B cell (primary cell): Measurements from ENCODE around the gene HTR2B. TPM values are rescaled to one million over a fixed set of nuclear protein-coding genes. Genes with fewer than 3 reads are reported as not detected.

ENCODE experiments used
- ATAC-seq: fragments of 200-7000 bp; cut with Tn5 transposase; one replicate; pipeline ENCODE4 v1.10.0; 2021; ENCODE audit warnings: low read depth, mild to moderate bottlenecking, moderate number of reproducible peaks, moderate library complexity
- CTCF ChIA-PET: fragments of 350-600 bp; sonication (Branson Sonifier 250); formaldehyde crosslinking; loops from one replicate; lab custom pipeline; 2021; ENCODE audit warnings: antibody characterized with exemption, inconsistent platforms; lab: Charles Lee
- POLR2A ChIA-PET: fragments of 350-600 bp; sonication (Branson Sonifier 250); formaldehyde crosslinking; loops from one replicate; lab custom pipeline; 2021; ENCODE audit warnings: antibody characterized with exemption; lab: Charles Lee
- DNase-seq: peaks from one replicate; pipeline ENCODE4 v3.0.0; 2013
- H2AFZ ChIP-seq: 2 replicates; pipeline ENCODE4 v1.6.1; 2012; ENCODE audit warnings: mild to moderate bottlenecking, low read depth, low read length; ENCODE audit not compliant: insufficient read depth, poor library complexity, severe bottlenecking
- H3K27ac ChIP-seq, 2 donors: 1 replicate in 1 of 2; 2 replicates in 1 of 2; pipeline ENCODE4 v1.5.1; 2012 to 2013; ENCODE audit warnings: low read length in 2 of 2, mild to moderate bottlenecking in 2 of 2, moderate library complexity in 1 of 2
- H3K27me3 ChIP-seq, 4 experiments: fragments of 200-600 bp in 1 of 4; sonication (generic) in 1 of 4; replicated peaks in 1 of 4; 1 replicate in 2 of 4; 2 replicates in 2 of 4; pipeline versions ENCODE4 v1.6.1 to v1.7.0; 2013 to 2016; ENCODE audit warnings: low read length in 3 of 4, mild to moderate bottlenecking in 2 of 4, mixed read lengths in 1 of 4, moderate library complexity in 1 of 4; ENCODE audit not compliant: insufficient read depth in 4 of 4, control insufficient read depth in 3 of 4; ENCODE audit errors: control extremely low read depth in 1 of 4
- H3K36me3 ChIP-seq, 2 experiments: replicated peaks in 1 of 2; 1 replicate in 1 of 2; 2 replicates in 1 of 2; pipeline versions ENCODE4 v1.6.1 to v1.7.1; 2013; ENCODE audit warnings: low read length in 1 of 2; ENCODE audit not compliant: insufficient read depth in 2 of 2, control insufficient read depth in 1 of 2; ENCODE audit errors: control extremely low read depth in 1 of 2, extremely low read depth in 1 of 2
- H3K4me1 ChIP-seq, 2 donors: fragments of 200-600 bp in 1 of 2; sonication (generic) in 1 of 2; 1 replicate in 1 of 2; 2 replicates in 1 of 2; pipeline versions ENCODE4 v1.5.1 to v1.6.1; 2013 to 2017; ENCODE audit warnings: low read length in 2 of 2; ENCODE audit not compliant: control insufficient read depth in 2 of 2, insufficient read depth in 2 of 2
- H3K4me2 ChIP-seq: replicated peaks from 2 replicates; pipeline ENCODE3; 2012; ENCODE audit warnings: mild to moderate bottlenecking, low read depth, low read length; ENCODE audit not compliant: poor library complexity, severe bottlenecking
- H3K4me3 ChIP-seq, 5 experiments: fragments of 200-600 bp in 1 of 5; sonication (generic) in 1 of 5; 1 replicate in 3 of 5; 2 replicates in 2 of 5; pipeline versions ENCODE4 v1.5.1 to v1.7.0; 2011 to 2016; ENCODE audit warnings: low read length in 4 of 5, mild to moderate bottlenecking in 4 of 5, low read depth in 2 of 5, control low read depth in 1 of 5, moderate library complexity in 1 of 5; ENCODE audit not compliant: insufficient read depth in 1 of 5; ENCODE audit errors: control extremely low read depth in 1 of 5, extremely low read depth in 1 of 5
- H3K79me2 ChIP-seq: fragments of 200-600 bp; sonication (generic); one replicate; pipeline ENCODE4 v1.6.0; 2016; ENCODE audit warnings: low read length; ENCODE audit not compliant: control insufficient read depth, insufficient read depth
- H3K9ac ChIP-seq: fragments of 200-600 bp; sonication (generic); 2 replicates; pipeline ENCODE4 v1.6.1; 2017; ENCODE audit warnings: mild to moderate bottlenecking, low read length, moderate library complexity
- H3K9me3 ChIP-seq, 3 donors: one replicate each; pipeline versions ENCODE4 v1.6.1 to v1.7.1; 2013; ENCODE audit warnings: low read length in 2 of 3; ENCODE audit not compliant: control insufficient read depth in 2 of 3, insufficient read depth in 1 of 3; ENCODE audit errors: control extremely low read depth in 1 of 3
- H4K20me1 ChIP-seq: 2 replicates; pipeline ENCODE4 v1.6.0; 2012; ENCODE audit warnings: mild to moderate bottlenecking, low read length; ENCODE audit not compliant: insufficient read depth, control insufficient read depth, poor library complexity, severe bottlenecking
- H3K27ac Mint-ChIP-seq: one replicate; pipeline ENCODE4 v1.8.0; 2021; ENCODE audit warnings: mixed read lengths
- H3K27me3 Mint-ChIP-seq: one replicate; pipeline ENCODE4 v1.8.0; 2021; ENCODE audit warnings: mixed read lengths
- H3K4me1 Mint-ChIP-seq: one replicate; pipeline ENCODE4 v1.8.0; 2021; ENCODE audit warnings: mixed read lengths
- H3K4me3 Mint-ChIP-seq: one replicate; pipeline ENCODE4 v1.8.0; 2021; ENCODE audit warnings: mixed read lengths
- H3K9me3 Mint-ChIP-seq: one replicate; pipeline ENCODE4 v1.8.0; 2022; ENCODE audit warnings: mixed read lengths; ENCODE audit not compliant: insufficient read depth
- CTCF ChIP-seq: fragments of 200-600 bp; IDR thresholded peaks from one replicate; pipeline ENCODE4 v1.8.0; 2022; ENCODE audit warnings: antibody characterized with exemption, mild to moderate bottlenecking
- EZH2 ChIP-seq: IDR thresholded peaks from 2 replicates; pipeline ENCODE4 v1.6.1; 2012; ENCODE audit warnings: borderline replicate concordance, low read depth, mild to moderate bottlenecking, moderate library complexity, low read length; ENCODE audit not compliant: insufficient read depth, poor library complexity, severe bottlenecking
- WGBS: methylation state at CpG from one replicate; pipeline ENCODE4 v1.1.5; 2013; ENCODE audit warnings: missing lambda C conversion rate; ENCODE audit not compliant: insufficient coverage; 5-methylcytosine and 5-hydroxymethylcytosine counted together
- intact Hi-C: fragments of 100-400 bp; cut with micrococcal nuclease; formaldehyde crosslinking; loops from one replicate; pipeline ENCODE4 v1.10.0; 2022
- polyA plus RNA-seq: library from polyadenylated mRNA; depleted of rRNA; stranded (reverse); fragments of >200 nt; gene quantifications from 2 replicates; pipeline ENCODE4 v1.2.3, GENCODE V29; 2012
- total RNA-seq, 2 donors: library from RNA; stranded (reverse); fragments of 120-200 nt in 1 of 2; gene quantifications; 1 replicate in 1 of 2; 2 replicates in 1 of 2; pipeline versions ENCODE4 v1.2.3 to v1.2.4, GENCODE V29; 2013 to 2022

Gene HTR2B
- total and polyA plus RNA-seq, 2 donors (not counting 1 experiment from before 2014, with no cell fraction given), result not detected

- ATAC-seq (no peak), DNase-seq (no peak)
- Histone ChIP-seq H2AFZ (no peak overlapping the region), H3K27me3 (no peaks in the 10 kb centered on the region), H3K9me3 (no peaks in the 10 kb centered on the region), H3K27ac (no peak overlapping the region), H4K20me1 (no peaks in the 10 kb centered on the region), H3K36me3 (peaks cover 10 to 11% of the 10 kb centered on the region in 2 experiments), H3K4me3 (no peak overlapping the region), H3K4me1 (no peaks in the 10 kb centered on the region), H3K9ac (no peak overlapping the region), H3K4me2 (no peak overlapping the region), H3K79me2 (no peaks in the 10 kb centered on the region)
- ChIA-PET POLR2A (no interaction called here), CTCF (interaction anchor here (0.8 kb wide), 1 partner anchor 9 kb away, joined by 3 read pairs; no protein-coding TSS in a partner anchor)
- 100% methylated on average over 2 of the region's 5 CpGs for WGBS
- H3K27ac Mint-ChIP-seq, result no peak overlapping the region
- intact Hi-C loops, result no loop called here
- TF ChIP-seq CTCF (no peak), EZH2 (no peak)
- no peaks in the 10 kb centered on the region for H3K4me1 Mint-ChIP-seq
- no peak overlapping the region for H3K4me3 Mint-ChIP-seq
- no peaks in the 10 kb centered on the region for H3K9me3 Mint-ChIP-seq
- H3K27me3 Mint-ChIP-seq, result no peaks in the 10 kb centered on the region
Measured at GRCh38 chr2:231113489-231113888, 11.4 kb downstream of the HTR2B start.

GRCh38 chr2:231111987-231112386, 12.9 kb downstream of the HTR2B start:
- H4K20me1 ChIP-seq, result no peaks in the 10 kb centered on the region
- no peak overlapping the region for H3K27ac Mint-ChIP-seq
- H3K79me2 ChIP-seq, result no peaks in the 10 kb centered on the region
- H3K9me3 Mint-ChIP-seq, result no peaks in the 10 kb centered on the region
- H3K27me3 ChIP-seq, result no peaks in the 10 kb centered on the region
- H3K4me3 Mint-ChIP-seq, result no peak overlapping the region
- H3K9ac ChIP-seq, result no peak overlapping the region
- no peaks in the 10 kb centered on the region for H3K9me3 ChIP-seq
- H2AFZ ChIP-seq, result no peak overlapping the region
- no peaks in the 10 kb centered on the region for H3K27me3 Mint-ChIP-seq
- H3K4me1 ChIP-seq, result no peaks in the 10 kb centered on the region
- H3K4me1 Mint-ChIP-seq, result no peaks in the 10 kb centered on the region
- intact Hi-C loops, result no loop called here
- POLR2A ChIA-PET, result no interaction called here
- H3K4me3 ChIP-seq, result no peak overlapping the region
- no peak for TF ChIP-seq CTCF
- TF ChIP-seq EZH2, result no peak
- no CpG with 5 or more reads among the region's 1 CpG for WGBS
- H3K36me3 ChIP-seq, result peaks cover 10 to 14% of the 10 kb centered on the region in 2 experiments
- no peak overlapping the region for H3K4me2 ChIP-seq
- DNase-seq (no peak), ATAC-seq (no peak)
- H3K27ac ChIP-seq, result no peak overlapping the region
- CTCF ChIA-PET, result interaction anchor here (0.6 to 2.7 kb wide), 3 partner anchors 9 to 300 kb away, joined by 3 to 10 read pairs (median 4); no protein-coding TSS in a partner anchor
